Hepatocyte (in vitro differentiated cells): ENCODE results near the gene KCNN3. TPM values are rescaled to one million over a fixed set of nuclear protein-coding genes. Genes with fewer than 3 reads are reported as not detected.

Experiments used
- DNase-seq: peaks from one replicate; pipeline ENCODE4 v3.0.0-alpha.2; 2016; ENCODE audit warnings: low spot score
- H2AFZ ChIP-seq: fragments of 200-600 bp; sonication (generic); 2 replicates; pipeline ENCODE4 v1.6.0; 2016; ENCODE audit warnings: antibody characterized with exemption, mild to moderate bottlenecking
- H3K27ac ChIP-seq: fragments of 200-600 bp; sonication (generic); 2 replicates; pipeline ENCODE4 v1.5.1; 2016; ENCODE audit warnings: mild to moderate bottlenecking
- H3K27me3 ChIP-seq: fragments of 200-600 bp; sonication (generic); 2 replicates; pipeline ENCODE4 v1.6.1; 2016
- H3K36me3 ChIP-seq: fragments of 200-600 bp; sonication (generic); replicated peaks from 2 replicates; pipeline ENCODE4 v1.5.1; 2016; ENCODE audit warnings: low read depth; ENCODE audit not compliant: insufficient read depth
- H3K4me1 ChIP-seq: fragments of 200-600 bp; sonication (generic); 2 replicates; pipeline ENCODE4 v1.5.1; 2016; ENCODE audit warnings: mild to moderate bottlenecking, moderate library complexity; ENCODE audit not compliant: insufficient read depth
- H3K4me2 ChIP-seq: fragments of 200-600 bp; sonication (generic); 2 replicates; pipeline ENCODE4 v1.6.0; 2016
- H3K4me3 ChIP-seq: fragments of 200-600 bp; sonication (generic); 2 replicates; pipeline ENCODE4 v1.5.1; 2016; ENCODE audit warnings: mild to moderate bottlenecking
- H3K79me2 ChIP-seq: fragments of 200-600 bp; sonication (generic); 2 replicates; pipeline ENCODE4 v1.6.0; 2017; ENCODE audit warnings: mild to moderate bottlenecking
- H3K9me2 ChIP-seq: fragments of 200-600 bp; sonication (generic); replicated peaks from 2 replicates; pipeline ENCODE4 v1.6.0; 2017; ENCODE audit warnings: mild to moderate bottlenecking; ENCODE audit not compliant: insufficient read depth
- H3K9me3 ChIP-seq: fragments of 200-600 bp; sonication (generic); 2 replicates; pipeline ENCODE4 v1.5.1; 2016; ENCODE audit warnings: low read depth, mild to moderate bottlenecking
- H4K20me1 ChIP-seq: fragments of 200-600 bp; sonication (generic); 2 replicates; pipeline ENCODE4 v1.6.0; 2016; ENCODE audit warnings: mild to moderate bottlenecking; ENCODE audit not compliant: insufficient read depth, poor library complexity, severe bottlenecking
- CTCF ChIP-seq: fragments of 200-600 bp; sonication (generic); IDR thresholded peaks from 2 replicates; pipeline ENCODE4 v1.5.1; 2016; ENCODE audit warnings: antibody characterized with exemption, mild to moderate bottlenecking; ENCODE audit not compliant: poor library complexity
- EZH2 ChIP-seq: fragments of 200-600 bp; sonication (generic); IDR thresholded peaks from 2 replicates; pipeline ENCODE4 v1.6.1; 2016; ENCODE audit warnings: antibody characterized with exemption, mild to moderate bottlenecking, borderline replicate concordance
- EZH2phosphoT487 ChIP-seq: fragments of 200-600 bp; sonication (generic); IDR thresholded peaks from one replicate; pipeline ENCODE4 v1.6.1; 2018; ENCODE audit warnings: antibody characterized with exemption, mild to moderate bottlenecking, low read depth, moderate library complexity; ENCODE audit not compliant: unreplicated experiment, severe bottlenecking
- WGBS: methylation state at CpG from one replicate; pipeline ENCODE4 v1.1.6; 2016; ENCODE audit warnings: low lambda C conversion rate; ENCODE audit errors: missing lambda C conversion rate; 5-methylcytosine and 5-hydroxymethylcytosine counted together
- polyA plus RNA-seq: library from polyadenylated mRNA; unstranded; fragments of >200 nt; fragmentation: Nextera tagmentation; extraction: Ambion mirVana; gene quantifications from 2 replicates; pipeline ENCODE4 v1.2.1, GENCODE V29; 2016
- total RNA-seq: library from RNA; depleted of rRNA; stranded (reverse); fragments of >200 nt; gene quantifications from 2 replicates; pipeline ENCODE4 v1.2.3, GENCODE V29; 2014

Gene KCNN3
- total and polyA plus RNA-seq, 2 experiments from 2014 or later: 0.56 to 0.67 TPM

GRCh38 chr1:154857022-154857421 is 13.1 kb downstream of the KCNN3 start:
- no peak for DNase-seq
- no peaks in the 10 kb centered on the region for H3K36me3 ChIP-seq
- no peaks in the 10 kb centered on the region for H3K27me3 ChIP-seq
- no peaks in the 10 kb centered on the region for H3K79me2 ChIP-seq
- H4K20me1 ChIP-seq: no peaks in the 10 kb centered on the region
- TF ChIP-seq EZH2 (no peak), CTCF (no peak), EZH2phosphoT487 (no peak)
- 90% methylated on average over 6 of the region's 6 CpGs for WGBS
- H3K9me2 ChIP-seq: no peaks in the 10 kb centered on the region
- no peak overlapping the region for H3K4me3 ChIP-seq
- H3K4me1 ChIP-seq: peaks cover 4% of the 10 kb centered on the region
- no peak overlapping the region for H3K4me2 ChIP-seq
- no peak overlapping the region for H2AFZ ChIP-seq
- H3K27ac ChIP-seq: no peak overlapping the region
- no peaks in the 10 kb centered on the region for H3K9me3 ChIP-seq

GRCh38 chr1:154856544-154856943 is 13.5 kb downstream of the KCNN3 start:
- no peaks in the 10 kb centered on the region for H3K36me3 ChIP-seq
- TF ChIP-seq EZH2 (no peak), EZH2phosphoT487 (no peak), CTCF (no peak)

GRCh38 chr1:154856049-154856448 is 14.0 kb downstream of the KCNN3 start:
- no peaks in the 10 kb centered on the region for H3K9me3 ChIP-seq
- peaks cover 4% of the 10 kb centered on the region for H3K4me1 ChIP-seq
- DNase-seq: no peak
- H3K27me3 ChIP-seq: no peaks in the 10 kb centered on the region
- H4K20me1 ChIP-seq: no peaks in the 10 kb centered on the region
- no peaks in the 10 kb centered on the region for H3K79me2 ChIP-seq
- 70% methylated on average over 10 of the region's 10 CpGs for WGBS
- H3K4me2 ChIP-seq: no peak overlapping the region
- TF ChIP-seq EZH2: no peak
- no peak overlapping the region for H3K4me3 ChIP-seq
- no peak overlapping the region for H2AFZ ChIP-seq
- H3K27ac ChIP-seq: no peak overlapping the region
- no peaks in the 10 kb centered on the region for H3K9me2 ChIP-seq
- no peaks in the 10 kb centered on the region for H3K36me3 ChIP-seq

More at GRCh38 chr1:154856544-154856943, 13.5 kb downstream of the KCNN3 start:
- Histone ChIP-seq H3K4me3 (no peak overlapping the region), H3K27ac (no peak overlapping the region), H3K27me3 (no peaks in the 10 kb centered on the region), H3K4me2 (no peak overlapping the region), H4K20me1 (no peaks in the 10 kb centered on the region), H2AFZ (no peak overlapping the region), H3K9me3 (no peaks in the 10 kb centered on the region), H3K4me1 (peaks cover 4% of the 10 kb centered on the region), H3K9me2 (no peaks in the 10 kb centered on the region), H3K79me2 (no peaks in the 10 kb centered on the region)
- no peak for DNase-seq
- 95% methylated on average over 3 of the region's 3 CpGs for WGBS

GRCh38 chr1:154855186-154855851 is 14.8 kb downstream of the KCNN3 start:
- no peaks in the 10 kb centered on the region for H3K79me2 ChIP-seq
- 79% methylated on average over 6 of the region's 6 CpGs for WGBS
- no peak for TF ChIP-seq EZH2
- no peak for TF ChIP-seq EZH2phosphoT487
- TF ChIP-seq CTCF: no peak

More at GRCh38 chr1:154855186-154855851, 14.8 kb downstream of the KCNN3 start:
- Histone ChIP-seq H3K4me2 (no peak overlapping the region), H3K9me2 (no peaks in the 10 kb centered on the region), H4K20me1 (no peaks in the 10 kb centered on the region), H3K4me1 (peaks cover 4% of the 10 kb centered on the region), H3K36me3 (no peaks in the 10 kb centered on the region), H3K4me3 (no peak overlapping the region), H3K27me3 (no peaks in the 10 kb centered on the region), H3K9me3 (no peaks in the 10 kb centered on the region), H3K27ac (no peak overlapping the region), H2AFZ (no peak overlapping the region)
- DNase-seq: no peak
